K562 (cell line): Measurements from ENCODE around the gene TMEM184A.
A peak's percentile ranks its signal among the peaks of the same experiment; 100 is the strongest.

Experiments
- CTCF ChIP-seq, 3 experiments: IDR thresholded peaks in 2 of 3; conservative IDR thresholded peaks in 1 of 3; 2 replicates each; pipeline ENCODE4 v1.5.1; 2011 to 2012; ENCODE audit warnings: low read length in 3 of 3, mild to moderate bottlenecking in 3 of 3, control low read depth in 2 of 3, improper control_type of control experiment in 1 of 3, inconsistent platforms in 1 of 3, low read depth in 1 of 3, mixed read lengths in 1 of 3, moderate library complexity in 1 of 3; ENCODE audit not compliant: insufficient read depth in 2 of 3
- RAD21 ChIP-seq, 2 experiments: fragments of 250-450 bp in 1 of 2; fragments of 450-650 bp in 1 of 2; sonication (Bioruptor Pico) in 1 of 2; formaldehyde crosslinking in 1 of 2; IDR thresholded peaks in 1 of 2; conservative IDR thresholded peaks in 1 of 2; 2 replicates each; pipeline versions ENCODE4 v1.4.0 to v1.8.0; 2020 to 2022; ENCODE audit warnings: mild to moderate bottlenecking in 2 of 2, moderate library complexity in 1 of 2

GRCh38 chr7:1548438-1548831 is 7.6 kb downstream of the TMEM184A start:
- TF ChIP-seq RAD21 (CRISPR knock-in tag; conservative IDR thresholded peaks at IDR 0.05 in 1 of 2, IDR thresholded peaks at IDR 0.05 in 1 of 2), result peak; percentile 52 to 73
- TF ChIP-seq CTCF (IDR thresholded peaks at IDR 0.05 in 2 of 3, conservative IDR thresholded peaks at IDR 0.05 in 1 of 3; ENCODE audit: insufficient read depth in 2 of 3, low read depth in 1 of 3, low read length in 3 of 3), result peak; percentile 57 to 85 (median 71)
